ENCODE measurements around the gene PODNL1.

- TF ChIP-seq CTCF (IDR thresholded peaks at IDR 0.05) (no peak), POLR2AphosphoS5 (IDR thresholded peaks at IDR 0.05) (no peak)
Measured at GRCh38 chr19:13956365-13956744, 18.1 kb upstream of the PODNL1 start.

All from breast epithelium (tissue), 3 donors.